ENCODE measurements around the gene EPHA3.

DNA sequence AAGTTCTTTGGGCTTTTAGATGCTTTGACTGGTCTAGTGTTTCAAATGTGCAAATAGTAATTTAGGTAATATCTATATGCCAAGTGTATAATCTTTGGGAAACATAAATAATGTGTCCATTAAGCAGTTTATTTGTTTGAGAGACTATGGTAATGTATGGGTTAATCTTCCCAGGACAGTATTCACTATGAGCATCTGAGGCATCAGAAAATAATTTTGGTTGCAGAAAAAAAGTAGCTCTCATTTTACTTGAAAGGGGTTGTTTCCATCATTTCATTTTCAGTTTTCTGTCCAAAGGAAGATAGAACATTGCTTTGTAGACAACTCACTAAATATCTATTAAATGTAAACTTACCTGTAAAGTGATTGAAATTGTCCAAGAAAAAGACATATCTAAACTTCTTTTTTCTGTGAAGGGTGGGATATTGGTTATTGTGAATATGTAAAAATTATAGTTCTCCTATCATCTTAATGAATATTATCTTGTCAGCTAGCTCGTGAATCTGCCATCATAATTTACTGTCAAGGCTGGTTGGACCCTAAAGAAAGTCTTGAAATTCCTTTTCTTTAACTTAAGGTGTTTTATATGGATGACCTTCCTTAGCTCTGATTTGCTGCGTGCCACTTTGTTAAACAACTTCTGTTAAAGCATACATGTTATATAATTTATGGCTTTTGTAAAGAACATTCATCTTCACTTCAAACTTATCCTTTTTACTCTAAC, 108.8 kb downstream of the EPHA3 start:
- no peak for TF ChIP-seq EZH2 (IDR thresholded peaks at IDR 0.05; ENCODE audit: borderline replicate concordance, low read length)
- TF ChIP-seq, protein P1, sequence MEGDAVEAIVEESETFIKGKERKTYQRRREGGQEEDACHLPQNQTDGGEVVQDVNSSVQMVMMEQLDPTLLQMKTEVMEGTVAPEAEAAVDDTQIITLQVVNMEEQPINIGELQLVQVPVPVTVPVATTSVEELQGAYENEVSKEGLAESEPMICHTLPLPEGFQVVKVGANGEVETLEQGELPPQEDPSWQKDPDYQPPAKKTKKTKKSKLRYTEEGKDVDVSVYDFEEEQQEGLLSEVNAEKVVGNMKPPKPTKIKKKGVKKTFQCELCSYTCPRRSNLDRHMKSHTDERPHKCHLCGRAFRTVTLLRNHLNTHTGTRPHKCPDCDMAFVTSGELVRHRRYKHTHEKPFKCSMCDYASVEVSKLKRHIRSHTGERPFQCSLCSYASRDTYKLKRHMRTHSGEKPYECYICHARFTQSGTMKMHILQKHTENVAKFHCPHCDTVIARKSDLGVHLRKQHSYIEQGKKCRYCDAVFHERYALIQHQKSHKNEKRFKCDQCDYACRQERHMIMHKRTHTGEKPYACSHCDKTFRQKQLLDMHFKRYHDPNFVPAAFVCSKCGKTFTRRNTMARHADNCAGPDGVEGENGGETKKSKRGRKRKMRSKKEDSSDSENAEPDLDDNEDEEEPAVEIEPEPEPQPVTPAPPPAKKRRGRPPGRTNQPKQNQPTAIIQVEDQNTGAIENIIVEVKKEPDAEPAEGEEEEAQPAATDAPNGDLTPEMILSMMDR (IDR thresholded peaks at IDR 0.05; ENCODE audit: low read length): no peak

Measured in OCI-LY1 (cell line).